ENCODE data around the gene TPK1.

Gene TPK1

GRCh38 chr7:144528536-144529045 is 307.3 kb downstream of the TPK1 start:
- no peak for DNase-seq (ENCODE audit: low spot score)

- no peak for DNase-seq (ENCODE audit: low spot score)
Measured at GRCh38 chr7:144527051-144527471, 308.8 kb downstream of the TPK1 start.

GRCh38 chr7:144525956-144526355 is 309.9 kb downstream of the TPK1 start:
- DNase-seq (ENCODE audit: low spot score): no peak

- no peak for DNase-seq (ENCODE audit: low spot score)
Measured at GRCh38 chr7:144524271-144524670, 311.6 kb downstream of the TPK1 start.

- no peak for DNase-seq (ENCODE audit: low spot score)
Measured at GRCh38 chr7:144523621-144524020, 312.2 kb downstream of the TPK1 start.

GRCh38 chr7:144519925-144520324 is 315.9 kb downstream of the TPK1 start:
- DNase-seq (ENCODE audit: low spot score): no peak

GRCh38 chr7:144518360-144518759 is 317.5 kb downstream of the TPK1 start:
- no peak for DNase-seq (ENCODE audit: low spot score)

- DNase-seq (ENCODE audit: low spot score): no peak
Measured at GRCh38 chr7:144517749-144518148, 318.1 kb downstream of the TPK1 start.

- DNase-seq (ENCODE audit: low spot score): no peak
Measured at GRCh38 chr7:144516729-144517525, 318.9 kb downstream of the TPK1 start.

GRCh38 chr7:144513334-144513733 is 322.5 kb downstream of the TPK1 start:
- no peak for DNase-seq (ENCODE audit: low spot score)

GRCh38 chr7:144510621-144511020 is 325.2 kb downstream of the TPK1 start:
- DNase-seq (ENCODE audit: low spot score): no peak

- DNase-seq (ENCODE audit: low spot score): no peak
Measured at GRCh38 chr7:144508702-144509101, 327.2 kb downstream of the TPK1 start.

GRCh38 chr7:144503215-144503614 is 332.6 kb downstream of the TPK1 start:
- DNase-seq (ENCODE audit: low spot score): no peak

GRCh38 chr7:144500225-144500624 is 335.6 kb downstream of the TPK1 start:
- no peak for DNase-seq (ENCODE audit: low spot score)

- no peak for DNase-seq (ENCODE audit: low spot score)
Measured at GRCh38 chr7:144497282-144497681, 338.6 kb downstream of the TPK1 start.

GRCh38 chr7:144494355-144494754 is 341.5 kb downstream of the TPK1 start:
- no peak for DNase-seq (ENCODE audit: low spot score)

GRCh38 chr7:144489504-144489903 is 346.3 kb downstream of the TPK1 start:
- no peak for DNase-seq (ENCODE audit: low spot score)

- no peak for DNase-seq (ENCODE audit: low spot score)
Measured at GRCh38 chr7:144488977-144489376, 346.9 kb downstream of the TPK1 start.

GRCh38 chr7:144487901-144488300 is 348.0 kb downstream of the TPK1 start:
- no peak for DNase-seq (ENCODE audit: low spot score)

- DNase-seq (ENCODE audit: low spot score): no peak
Measured at GRCh38 chr7:144484445-144484844, 351.4 kb downstream of the TPK1 start.

- DNase-seq (ENCODE audit: low spot score): no peak
Measured at GRCh38 chr7:144483189-144483588, 352.7 kb downstream of the TPK1 start.

- DNase-seq (ENCODE audit: low spot score): no peak
Measured at GRCh38 chr7:144481833-144482232, 354.0 kb downstream of the TPK1 start.

GRCh38 chr7:144477348-144477747 is 358.5 kb downstream of the TPK1 start:
- no peak for DNase-seq (ENCODE audit: low spot score)

Measured in hematopoietic multipotent progenitor cell treated with erythropoietin and hydrocortisone succinate and interleukin-3 and kit ligand, for 15 days (in vitro differentiated cells).